ENCODE data around the gene TMEM161A.
"Not testable (repeated sequence)": the region's sequence is repeated elsewhere in the genome, so short reads cannot be mapped to it uniquely, and the experiment has no call there.

Gene TMEM161A

DNA sequence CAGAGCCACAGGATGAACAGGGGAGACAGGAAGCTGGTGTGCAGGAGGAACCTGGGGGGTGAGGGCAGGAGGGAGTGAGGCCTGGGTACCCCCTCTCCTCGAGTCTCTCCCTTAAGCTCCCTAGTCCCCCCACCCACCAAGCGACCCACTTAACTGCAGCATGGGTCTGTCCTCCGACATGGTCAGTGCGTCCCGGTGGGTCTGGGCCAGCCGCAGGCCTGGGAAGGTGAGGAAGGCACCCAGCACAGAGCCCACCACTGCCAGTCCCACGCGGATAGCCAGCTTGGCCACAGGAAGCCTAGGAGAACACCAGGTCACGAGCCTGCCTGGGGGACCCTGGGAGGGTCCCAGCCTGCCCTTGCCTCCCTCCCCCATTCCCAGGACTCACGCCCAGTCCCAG is 16.9 kb downstream of the TMEM161A start:
- no peak for DNase-seq (ENCODE audit: low spot score)

DNA sequence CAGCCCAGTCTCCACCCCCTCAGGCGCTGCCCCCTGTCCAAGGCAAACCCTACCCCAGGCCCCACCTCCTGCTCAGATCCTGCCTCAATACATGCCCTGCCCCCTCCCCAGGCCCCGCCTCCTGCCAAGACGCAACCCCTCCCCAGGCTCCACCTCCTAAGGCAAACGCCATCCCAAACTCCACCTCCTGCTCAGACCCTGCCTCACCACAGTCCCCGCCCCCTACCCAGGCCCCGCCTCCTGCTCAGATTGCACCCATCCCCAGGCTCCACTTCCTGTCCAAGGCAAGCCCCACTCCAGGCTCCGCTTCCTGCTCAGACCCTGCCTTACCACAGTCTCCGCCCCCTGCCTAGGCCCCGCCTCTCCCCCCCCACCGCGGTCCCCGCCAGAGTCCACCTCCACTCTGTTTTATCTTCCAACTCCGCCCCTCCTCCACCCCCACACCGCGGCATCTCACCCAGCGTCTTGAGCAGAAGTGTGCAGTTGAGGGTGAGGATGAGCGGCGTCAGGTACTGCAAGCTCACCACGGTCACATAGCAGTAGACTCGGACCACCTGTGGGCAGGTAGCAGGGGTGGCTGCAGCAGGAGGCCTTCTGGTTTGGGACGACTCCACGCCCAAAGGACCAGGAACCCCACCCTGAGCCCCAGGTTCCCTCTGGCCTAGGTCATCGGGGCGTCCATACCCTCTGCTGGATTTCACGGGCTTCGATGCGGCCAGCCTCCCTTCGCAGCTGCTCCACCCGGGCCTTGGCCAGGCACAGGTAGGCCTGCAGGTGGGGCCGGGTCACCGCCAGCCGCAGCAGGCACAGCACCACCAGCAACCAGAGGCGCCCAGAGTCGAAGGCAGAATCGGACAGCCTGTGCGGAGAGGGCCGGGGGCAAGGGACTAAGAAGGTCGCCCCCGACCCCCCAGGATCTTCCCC is 17.7 kb downstream of the TMEM161A start:
- DNase-seq (ENCODE audit: low spot score): peak; percentile 77

DNA sequence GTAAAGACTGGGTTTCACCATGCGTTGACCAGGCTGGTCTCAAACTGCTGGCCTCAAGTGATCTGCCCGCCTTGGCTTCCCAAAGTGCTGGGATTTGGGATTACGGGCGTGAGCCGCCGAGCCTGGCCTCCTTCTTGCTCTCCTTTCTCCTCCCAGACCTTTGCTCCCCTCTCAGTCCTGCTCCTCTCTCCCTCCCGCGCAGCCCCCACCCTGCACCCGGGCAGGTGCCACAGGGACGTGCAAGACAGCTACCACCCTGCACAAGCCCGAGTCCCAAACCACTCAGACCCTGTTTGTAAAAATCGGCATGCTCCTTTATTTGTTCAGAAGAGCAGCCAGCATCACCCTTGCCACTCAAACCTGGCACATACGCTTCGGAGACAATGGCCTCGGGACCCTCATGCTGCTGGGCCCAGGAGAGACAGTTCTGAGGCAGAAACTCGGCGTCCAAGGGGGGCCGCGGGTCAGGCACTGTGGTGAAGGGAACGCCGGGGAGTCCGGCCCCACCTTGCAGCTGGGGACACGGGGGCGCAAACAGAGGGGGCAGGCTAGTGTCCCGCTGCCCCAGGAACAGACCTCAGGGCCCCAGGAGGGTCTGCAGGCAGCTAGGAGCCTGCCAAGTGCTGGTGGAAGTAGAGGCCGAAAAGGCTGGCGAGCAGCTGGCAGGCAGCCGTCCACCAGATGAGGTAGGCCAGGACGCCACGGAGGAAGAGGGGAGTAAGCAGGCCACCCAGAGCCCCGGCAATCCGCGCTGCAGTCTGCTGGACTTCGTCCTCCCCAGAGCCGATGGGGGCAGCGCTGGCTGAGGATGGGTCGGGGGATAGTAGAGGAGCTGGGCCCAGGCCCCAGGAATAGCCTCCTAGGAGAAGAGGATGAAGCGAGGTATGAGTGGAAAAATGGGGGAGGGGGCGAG is 18.7 kb downstream of the TMEM161A start:
- DNase-seq (ENCODE audit: low spot score): no peak

DNA sequence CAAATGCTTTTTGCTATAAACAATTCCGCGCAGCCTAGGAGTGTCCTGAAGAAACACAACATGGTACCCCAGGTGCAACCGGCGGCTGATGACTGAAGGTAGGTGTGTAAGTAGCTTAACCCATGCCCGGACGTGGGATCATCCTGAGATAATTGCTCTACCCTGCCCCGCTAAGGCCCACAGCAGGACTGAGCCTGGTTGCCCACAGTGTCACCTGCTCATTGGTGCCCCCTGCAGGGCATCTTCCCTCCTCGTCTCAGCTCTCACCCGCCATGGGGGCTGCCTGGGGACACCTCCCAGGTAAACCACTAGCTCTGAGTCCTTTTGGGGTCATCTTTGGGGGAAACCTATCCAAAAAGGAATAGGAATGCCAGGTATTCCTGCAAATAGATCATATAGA is 22.3 kb downstream of the TMEM161A start:
- peak; percentile 31 for DNase-seq (ENCODE audit: low spot score)

DNA sequence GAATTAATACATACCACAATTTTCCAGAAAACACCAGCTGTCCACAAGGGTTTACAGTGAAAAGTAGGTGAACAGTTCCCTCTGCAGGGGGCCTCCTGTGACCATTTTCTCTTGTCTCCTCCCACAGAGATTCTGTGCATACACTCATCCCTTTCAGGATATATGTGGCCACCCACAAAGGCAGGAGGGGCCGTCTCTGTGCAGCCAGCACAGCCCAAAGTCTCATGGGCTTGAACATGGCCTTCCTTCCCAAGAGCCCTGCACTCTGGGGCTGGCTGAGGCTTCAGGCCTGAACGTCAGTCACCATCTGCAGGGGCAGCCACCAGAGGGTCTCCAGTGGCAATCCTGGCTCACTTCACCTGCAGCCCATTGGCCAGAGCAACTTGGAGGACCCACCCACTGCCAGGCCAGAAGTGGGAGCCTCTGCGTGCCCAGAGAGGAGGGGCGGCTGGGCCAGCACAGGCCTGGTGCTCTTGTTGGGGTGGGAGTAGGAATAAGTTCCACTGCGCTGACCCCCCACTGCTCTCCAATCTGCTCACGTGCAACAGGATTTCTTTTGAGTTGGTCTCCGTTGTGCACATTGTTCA is 25.1 kb downstream of the TMEM161A start:
- peak; percentile 28 for DNase-seq (ENCODE audit: low spot score)

DNA sequence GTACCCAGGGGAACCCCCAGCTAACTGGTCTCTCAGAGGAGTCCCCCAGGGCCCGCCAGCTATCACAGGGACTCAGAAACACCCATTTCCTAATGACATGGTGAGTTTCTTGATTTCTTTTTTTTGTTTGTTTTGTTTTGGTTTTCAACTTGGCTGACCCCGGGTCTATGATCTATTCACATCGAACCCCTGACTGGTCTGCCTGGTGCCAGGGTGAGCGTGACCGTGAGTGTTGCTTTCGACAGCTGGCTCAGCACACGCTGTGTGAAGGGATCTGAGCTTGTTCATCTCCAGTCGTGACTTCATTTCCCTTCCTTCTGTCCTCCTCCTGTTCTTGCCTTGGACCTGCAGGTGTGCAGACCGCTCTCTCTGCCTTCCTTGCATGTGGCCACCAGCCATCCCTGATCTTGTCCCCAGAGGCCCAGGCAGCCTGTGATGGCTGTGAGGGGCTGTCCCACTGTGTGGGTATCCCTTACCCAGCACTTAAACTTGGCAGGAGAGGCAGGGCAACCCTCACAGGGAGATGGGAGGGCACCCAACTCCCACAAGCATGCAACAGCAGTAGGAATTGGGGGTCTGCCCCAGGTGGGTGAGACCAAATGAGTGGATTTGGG is 26.2 kb downstream of the TMEM161A start:
- no peak for DNase-seq (ENCODE audit: low spot score)

DNA sequence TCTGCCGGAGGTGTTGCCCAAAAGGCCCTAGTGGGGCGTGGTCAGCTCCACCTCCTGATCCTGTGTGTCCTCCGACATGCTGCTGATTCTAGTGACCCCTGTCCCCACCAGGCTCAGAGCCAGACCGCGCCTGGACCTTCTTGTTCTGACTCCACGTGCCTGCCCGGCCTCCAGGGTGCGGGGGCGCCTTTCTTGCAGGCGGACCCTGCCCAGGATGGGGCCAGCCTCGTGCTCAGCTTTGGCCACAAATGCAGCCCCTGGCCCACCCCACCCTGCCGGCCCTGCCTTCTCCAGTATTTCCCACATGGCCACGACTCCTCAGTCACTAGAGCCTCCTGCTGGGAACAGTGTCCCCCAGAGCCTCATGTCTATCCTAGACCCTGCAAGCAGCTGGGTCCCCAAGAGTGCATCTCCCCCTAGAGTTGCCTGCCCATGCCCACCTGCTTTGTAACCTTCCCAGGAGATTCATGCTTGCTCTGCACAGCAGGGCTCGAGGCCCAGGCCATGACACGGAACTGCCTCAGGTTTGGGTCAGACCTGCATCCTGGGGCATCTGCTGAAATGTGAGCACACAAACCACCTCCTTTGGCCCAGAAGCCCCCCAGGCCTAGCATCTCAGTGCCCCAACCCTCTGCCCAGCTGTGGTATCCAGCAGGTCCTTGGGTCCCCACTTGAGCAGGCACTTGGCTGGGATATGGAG is 27.0 kb downstream of the TMEM161A start:
- no peak for DNase-seq (ENCODE audit: low spot score)

DNA sequence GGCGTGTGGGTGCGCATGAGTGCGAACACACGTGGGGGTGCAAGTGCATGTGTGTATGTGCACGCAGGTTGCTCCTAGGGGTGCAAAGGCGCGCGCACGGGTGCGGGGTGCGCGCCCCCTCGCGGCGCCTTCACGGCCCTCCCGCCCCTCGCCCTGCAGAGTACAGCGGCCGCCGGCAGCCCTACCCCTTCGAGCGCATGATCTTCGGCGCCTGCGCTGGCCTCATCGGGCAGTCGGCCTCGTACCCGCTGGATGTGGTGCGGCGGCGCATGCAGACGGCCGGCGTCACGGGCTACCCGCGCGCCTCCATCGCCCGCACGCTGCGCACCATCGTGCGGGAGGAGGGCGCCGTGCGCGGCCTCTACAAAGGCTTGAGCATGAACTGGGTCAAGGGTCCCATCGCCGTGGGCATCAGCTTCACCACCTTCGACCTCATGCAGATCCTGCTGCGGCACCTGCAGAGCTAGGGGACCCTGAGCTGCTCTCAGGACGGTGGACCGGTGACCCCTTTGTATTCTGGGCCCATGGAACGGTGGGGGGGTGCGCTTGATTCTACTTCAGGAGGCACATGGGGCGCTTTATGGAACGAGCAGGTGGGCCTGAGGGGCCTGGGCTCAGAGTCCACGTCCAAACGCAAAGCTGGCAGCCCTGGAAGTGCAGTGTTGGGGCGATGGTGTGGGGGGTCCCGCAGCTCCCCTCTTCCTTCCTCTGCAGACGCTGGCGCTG is 27.7 kb downstream of the TMEM161A start:
- DNase-seq (ENCODE audit: low spot score): no peak

DNA sequence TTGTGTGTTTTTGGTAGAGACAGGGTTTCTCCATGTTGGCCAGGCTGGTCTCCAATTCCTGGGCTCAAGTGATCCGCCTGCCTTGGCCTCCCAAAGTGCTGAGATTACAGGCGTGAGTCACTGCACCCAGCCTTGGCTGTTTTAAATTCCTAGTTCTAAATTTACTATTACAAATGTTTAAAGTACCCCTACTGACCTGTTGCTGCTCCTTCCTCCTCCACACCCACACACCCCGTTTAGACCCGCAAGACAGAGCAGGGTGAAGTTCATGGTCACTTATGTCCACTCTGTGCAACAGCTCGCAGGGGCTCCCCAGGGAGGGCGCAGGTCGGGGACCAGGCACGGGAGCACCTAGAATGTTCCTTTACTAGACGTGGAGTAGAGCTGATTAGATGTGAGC is 28.7 kb downstream of the TMEM161A start:
- no peak for DNase-seq (ENCODE audit: low spot score)

DNA sequence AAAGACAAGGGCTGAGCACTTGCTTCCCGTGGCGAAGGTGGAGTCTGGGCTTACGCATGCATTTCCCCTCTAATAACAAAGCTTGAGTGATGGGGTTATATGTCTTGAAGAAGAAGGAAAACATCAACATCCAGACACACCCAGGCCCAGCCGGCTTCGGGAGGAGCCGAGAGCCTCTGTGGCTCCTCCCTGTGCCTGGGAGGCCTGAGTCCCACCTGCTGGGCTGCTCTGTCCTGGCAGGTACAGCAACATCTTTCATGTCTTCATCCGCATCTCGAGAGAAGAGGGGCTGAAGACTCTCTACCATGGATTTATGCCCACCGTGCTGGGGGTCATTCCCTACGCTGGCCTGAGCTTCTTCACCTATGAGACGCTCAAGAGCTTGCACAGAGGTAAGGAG is 30.6 kb downstream of the TMEM161A start:
- no peak for DNase-seq (ENCODE audit: low spot score)

DNA sequence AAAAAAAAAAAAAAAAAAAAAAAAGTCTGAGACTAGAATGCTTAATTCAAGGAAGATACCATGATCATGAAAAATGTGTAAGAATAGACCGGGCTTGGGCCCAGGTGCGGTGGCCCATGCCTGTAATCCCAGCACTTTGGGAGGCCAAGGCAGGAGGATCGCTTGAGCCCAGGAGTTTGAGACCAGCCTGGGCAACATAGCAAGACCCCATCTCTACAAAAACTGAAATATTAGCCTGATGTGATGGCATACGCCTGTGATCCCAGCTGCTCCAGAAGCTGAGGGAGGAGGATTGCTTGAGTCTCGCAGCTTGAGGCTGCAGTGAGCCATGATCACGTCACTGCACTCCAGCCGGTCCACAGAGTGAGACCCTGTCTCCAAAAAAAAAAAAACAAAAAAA is 31.3 kb downstream of the TMEM161A start:
- DNase-seq (ENCODE audit: low spot score): not testable (repeated sequence)

DNA sequence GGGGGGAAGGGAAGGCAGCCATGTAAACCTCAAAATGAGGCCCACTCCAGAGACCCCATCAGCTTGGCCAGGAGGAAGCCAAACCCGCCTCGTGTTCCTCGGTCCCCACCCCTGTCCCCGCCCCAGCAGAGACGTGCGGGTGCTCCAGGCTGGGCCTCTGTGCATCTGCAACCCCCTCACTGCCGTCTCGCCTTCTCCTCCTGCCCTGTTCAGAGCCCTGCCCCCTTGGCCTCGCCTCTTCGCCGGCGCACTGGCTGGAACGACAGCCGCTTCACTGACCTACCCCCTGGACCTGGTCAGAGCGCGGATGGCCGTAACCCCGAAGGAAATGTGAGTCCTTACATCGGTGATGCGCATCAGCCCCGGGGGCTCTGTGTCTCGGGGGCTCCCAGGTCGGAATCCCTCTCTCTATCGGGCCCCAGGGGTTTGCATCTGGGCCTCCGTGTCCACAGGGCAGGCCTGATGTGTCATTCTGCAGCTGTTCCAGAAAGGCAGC is 32.2 kb downstream of the TMEM161A start:
- no peak for DNase-seq (ENCODE audit: low spot score)

DNA sequence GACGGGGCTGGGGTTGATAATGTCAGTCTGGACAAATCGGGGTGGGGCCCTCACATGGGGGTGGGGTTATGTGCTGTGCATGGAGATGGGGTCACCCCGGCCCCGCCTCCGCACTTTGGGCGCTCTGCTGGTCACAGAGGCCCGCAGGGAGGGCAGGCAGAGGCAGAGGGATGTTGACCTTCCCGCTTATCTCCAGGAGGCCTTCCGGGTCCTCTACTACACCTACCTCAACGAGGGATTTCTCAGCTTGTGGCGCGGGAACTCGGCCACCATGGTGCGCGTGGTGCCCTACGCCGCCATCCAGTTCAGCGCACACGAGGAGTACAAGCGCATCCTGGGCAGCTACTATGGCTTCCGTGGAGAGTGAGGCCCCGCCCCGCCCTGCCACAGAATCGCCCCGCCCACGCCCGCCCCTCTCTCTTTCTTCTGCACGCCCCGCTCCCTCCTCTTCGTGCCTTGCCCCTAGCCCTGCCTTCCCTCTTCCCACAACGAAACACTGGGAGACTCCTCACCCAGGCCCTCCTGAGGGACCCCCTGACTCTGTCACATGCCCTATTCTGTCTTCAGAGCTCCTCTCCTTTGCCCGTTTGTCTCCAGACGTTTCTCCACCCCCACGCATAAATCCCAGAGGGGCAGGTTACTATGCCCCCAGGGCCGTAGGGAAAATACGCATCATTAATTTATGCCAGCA is 32.8 kb downstream of the TMEM161A start:
- peak; percentile 71 for DNase-seq (ENCODE audit: low spot score)

DNA sequence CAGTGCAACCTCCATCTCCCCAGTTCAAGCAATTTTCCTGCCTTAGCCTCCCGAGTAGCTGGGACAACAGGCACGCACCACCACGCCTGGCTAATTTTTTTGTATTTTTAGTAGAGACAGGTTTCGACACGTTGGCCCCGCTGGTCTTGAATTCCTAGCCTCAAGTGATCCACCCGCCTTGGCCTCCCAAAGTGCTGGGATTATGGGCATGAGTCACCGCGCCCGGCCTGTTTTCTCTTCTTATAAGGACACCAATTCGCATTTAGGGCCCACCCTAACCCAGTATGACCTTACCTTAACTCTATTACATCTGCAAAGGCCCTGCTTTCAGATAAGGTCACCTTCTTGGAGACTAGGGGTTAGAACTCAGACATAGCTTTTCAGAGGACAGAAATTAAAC is 35.1 kb downstream of the TMEM161A start:
- no peak for DNase-seq (ENCODE audit: low spot score)

DNA sequence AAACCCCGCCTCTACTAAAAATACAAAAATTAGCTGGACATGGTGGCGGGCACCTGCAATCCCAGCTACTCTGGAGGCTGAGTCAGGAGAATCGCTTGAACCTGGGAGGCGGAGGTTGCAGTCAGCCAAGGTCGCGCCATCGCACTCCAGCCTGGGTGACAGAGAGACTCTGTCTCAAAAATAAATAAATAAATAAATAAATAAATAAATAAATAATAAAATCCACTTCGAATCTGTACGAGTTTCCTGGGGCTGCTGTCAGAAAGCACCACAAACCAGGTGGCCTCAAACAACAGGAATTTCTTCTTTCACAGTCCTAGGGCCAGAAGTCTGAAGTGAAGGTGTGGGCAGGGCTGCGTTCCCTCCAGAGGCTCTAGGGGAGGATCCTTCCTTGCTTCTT is 35.7 kb downstream of the TMEM161A start:
- not testable (repeated sequence) for DNase-seq (ENCODE audit: low spot score)

DNA sequence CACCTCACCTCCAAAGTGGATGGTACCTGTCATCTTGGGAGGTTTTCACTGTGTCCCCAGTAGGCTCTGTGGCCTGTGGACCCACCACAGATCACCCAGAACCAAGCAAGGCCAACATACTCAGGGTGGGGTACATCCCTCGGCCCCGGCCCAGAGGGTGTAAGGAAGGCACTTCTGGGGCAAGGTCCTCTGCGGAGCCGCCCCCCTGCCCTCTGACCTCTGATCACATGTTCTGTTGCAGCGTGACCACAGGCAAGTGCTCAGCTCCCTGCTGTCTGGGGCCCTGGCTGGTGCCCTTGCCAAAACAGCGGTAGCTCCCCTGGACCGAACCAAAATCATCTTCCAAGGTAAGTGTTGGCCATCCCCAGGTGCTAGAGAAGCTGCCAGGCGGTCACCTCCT is 36.7 kb downstream of the TMEM161A start:
- DNase-seq (ENCODE audit: low spot score): no peak

DNA sequence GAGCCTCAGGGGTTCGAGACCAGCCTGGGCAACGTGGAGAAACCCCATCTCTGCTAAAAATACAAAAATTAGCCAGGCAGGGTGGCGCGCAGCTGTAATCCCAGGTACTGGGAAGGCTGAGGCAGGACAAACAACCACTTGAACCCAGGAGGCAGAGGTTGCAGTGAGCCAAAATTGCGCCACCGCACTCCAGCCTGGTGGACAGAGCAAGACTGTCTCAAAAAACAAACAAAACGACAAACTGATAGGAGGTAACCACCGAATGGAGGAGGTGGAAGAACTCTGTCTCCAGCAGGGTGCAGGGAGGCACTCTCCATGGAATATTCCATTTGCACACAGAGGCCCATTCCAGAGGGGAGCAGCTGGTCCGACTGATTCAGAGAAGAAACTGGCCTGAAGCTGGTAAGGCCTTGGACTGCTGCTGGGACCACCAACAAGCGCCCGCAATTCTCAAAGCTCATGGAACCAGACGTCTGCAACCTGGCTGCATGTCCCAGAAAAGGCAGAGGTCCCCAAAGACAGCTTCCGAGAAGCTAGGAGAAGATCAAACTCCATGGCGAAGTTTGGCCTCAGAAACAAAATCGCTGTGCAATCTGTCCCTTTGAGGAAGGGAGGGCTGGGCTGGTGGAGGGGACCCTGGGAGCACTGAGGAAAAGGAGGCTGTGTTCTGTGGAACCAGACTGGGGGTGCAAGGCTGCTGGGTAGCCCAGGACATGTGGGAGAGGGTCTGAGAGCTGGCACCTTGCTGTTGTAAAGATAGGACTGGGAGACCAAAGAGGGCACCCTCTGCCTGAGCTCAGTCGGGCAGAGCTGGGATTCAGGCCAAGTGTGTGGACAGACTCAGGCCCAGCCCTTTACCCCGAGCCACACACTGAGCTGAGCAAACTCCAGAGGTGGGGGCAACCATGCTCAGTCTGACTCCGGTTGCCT is 39.3 kb downstream of the TMEM161A start:
- no peak for DNase-seq (ENCODE audit: low spot score)

DNA sequence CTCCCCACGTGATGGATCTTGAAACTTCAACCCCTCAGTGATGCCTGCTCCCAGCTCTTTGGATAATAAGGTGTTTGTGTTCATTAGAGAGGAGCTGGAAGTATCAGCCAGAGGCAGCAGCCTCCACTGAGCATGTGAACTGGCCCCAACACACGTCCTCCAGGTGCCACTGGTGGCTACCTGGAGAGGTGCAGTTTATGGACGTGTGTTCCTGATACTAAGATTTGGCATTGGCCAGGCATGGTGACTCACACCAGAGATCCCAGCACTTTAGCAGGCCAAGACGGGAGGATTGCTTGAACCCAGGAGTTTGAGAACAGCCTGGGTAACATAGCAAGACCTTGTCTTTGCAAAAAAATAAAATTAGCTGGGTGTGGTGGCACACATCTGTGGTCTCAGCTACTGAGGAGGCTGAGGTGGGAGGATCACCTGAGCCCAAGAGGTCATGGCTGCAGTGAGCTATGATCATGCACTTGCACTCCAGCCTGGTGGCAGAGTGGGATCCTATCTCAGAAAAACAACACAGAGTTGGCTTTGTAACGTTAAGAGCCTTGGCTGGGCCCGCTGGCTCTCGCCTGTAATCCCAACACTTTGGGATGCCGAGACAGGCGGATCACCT is 40.1 kb downstream of the TMEM161A start:
- DNase-seq (ENCODE audit: low spot score): no peak

Measured in AG08395 (cell line).